HuH-7 (cell line): ENCODE results near the gene PSENEN.
"Not testable (repeated sequence)": the region's sequence is repeated elsewhere in the genome, so short reads cannot be mapped to it uniquely, and the experiment has no call there.

Source experiments
- DNase-seq: peaks from one replicate; pipeline ENCODE4 v3.0.0; 2011; ENCODE audit warnings: low spot score

Gene PSENEN

GRCh38 chr19:35788205-35788960 lies 42.9 kb downstream of the PSENEN start:
- DNase-seq, result no peak

DNA sequence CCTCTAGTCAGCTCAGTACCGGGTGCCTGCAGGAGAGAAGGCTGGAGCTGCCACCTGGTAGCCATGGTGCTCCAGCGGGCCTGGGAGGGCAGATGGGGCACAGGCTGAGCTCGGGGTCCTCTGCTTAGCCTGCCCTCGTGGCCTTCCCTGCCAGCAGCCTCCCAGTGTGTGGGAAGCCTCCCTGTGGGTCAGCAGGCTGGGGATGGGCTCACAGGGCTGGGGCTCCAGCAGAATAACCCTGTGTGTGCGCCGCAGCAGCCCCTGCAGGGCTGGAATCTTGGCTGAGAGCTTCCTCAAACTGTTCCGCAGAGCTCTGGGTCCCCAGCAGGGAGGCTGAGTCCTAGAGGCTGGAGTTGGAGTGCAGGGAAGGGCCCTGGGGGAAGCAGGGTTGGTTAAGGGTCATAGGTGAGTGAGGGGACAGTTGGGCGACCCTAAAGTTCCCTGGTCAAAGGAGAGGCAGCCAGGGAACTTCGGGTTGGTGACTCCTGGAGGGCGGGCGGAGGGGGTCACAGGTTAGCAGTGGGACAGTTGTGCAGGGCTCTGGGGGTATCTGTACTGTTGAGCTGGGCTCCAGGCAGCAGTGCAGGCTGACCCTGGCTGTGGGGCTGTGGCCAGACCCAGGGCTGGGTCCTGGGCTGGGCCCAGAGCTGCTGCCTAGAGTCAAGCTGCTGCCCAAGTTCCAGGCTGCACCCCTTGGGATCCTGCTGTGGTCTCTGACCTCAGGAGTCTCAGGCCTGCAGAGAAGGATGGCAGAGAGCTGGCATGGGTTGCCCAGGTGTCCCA lies 43.9 kb downstream of the PSENEN start:
- DNase-seq, result no peak

DNA sequence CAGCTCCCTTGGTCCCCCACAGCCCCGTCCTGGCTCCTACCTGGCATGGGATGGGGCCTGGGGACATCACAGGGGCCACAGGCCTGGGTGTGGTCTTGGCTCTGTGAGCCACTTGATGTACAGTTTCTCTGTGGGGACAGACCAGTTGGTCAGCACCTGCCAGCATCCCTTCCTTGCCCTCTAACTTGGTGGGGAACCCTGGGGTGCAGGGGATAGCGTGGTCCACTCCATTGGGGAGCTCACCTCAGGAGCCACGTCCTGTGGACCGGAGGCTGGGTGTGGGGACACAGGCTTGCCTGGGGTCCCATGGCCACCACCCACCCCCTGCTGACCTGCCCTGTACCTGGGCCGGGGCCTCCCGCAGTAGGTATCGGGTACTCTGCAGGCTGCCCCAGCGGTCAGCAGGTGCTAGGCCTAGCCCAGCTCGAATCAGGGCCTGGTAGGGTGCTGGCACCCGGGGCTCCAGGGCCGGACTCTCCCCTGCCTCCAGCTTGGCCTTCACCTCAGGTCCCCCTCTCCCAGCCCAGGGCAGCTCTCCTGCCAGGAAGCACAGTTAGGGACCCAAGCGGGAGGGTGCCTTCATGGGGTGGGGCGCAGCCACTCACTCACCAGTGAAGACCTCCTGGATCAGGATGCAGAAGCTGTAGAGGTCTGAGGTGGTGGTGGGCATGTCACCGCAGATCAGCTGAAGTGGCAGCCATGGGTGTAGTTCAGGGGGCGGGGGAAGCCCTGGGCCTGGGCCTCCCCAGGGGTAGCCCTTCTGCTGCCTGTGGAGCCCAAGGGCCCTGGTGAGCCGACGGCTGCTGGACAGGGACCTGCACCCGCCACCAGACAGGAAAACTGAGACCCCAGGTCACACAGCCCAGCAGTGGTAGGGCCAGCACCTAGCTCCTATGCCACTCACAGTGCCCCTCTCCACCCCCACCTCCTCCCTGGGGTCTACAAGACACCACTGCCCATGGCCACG lies 44.8 kb downstream of the PSENEN start:
- DNase-seq, result no peak

GRCh38 chr19:35790981-35791813 lies 45.7 kb downstream of the PSENEN start:
- DNase-seq, result peak; percentile 80

GRCh38 chr19:35791814-35792279 lies 46.4 kb downstream of the PSENEN start:
- DNase-seq, result no peak

DNA sequence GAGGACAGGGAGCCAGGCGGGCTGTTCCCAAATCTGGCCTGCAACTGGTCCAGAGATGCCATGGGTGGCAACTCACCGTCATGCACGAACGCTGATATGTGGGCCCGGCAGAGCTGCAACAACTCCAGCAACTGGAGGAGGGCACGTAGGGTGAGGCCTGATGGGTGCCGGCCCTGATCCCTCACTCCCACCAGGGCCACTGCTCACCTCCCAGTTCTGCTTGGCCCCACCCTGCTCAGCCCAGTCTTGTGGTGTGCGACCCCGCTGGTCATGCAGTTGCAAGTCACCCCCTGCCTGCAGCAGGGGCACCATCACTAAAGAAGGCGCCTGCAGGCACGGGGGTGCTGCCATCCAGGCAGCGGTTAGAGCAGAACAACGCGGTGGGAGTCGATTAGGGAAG lies 46.9 kb downstream of the PSENEN start:
- DNase-seq, result no peak

- no peak for DNase-seq
Measured at GRCh38 chr19:35792888-35793287, 47.4 kb downstream of the PSENEN start.

DNA sequence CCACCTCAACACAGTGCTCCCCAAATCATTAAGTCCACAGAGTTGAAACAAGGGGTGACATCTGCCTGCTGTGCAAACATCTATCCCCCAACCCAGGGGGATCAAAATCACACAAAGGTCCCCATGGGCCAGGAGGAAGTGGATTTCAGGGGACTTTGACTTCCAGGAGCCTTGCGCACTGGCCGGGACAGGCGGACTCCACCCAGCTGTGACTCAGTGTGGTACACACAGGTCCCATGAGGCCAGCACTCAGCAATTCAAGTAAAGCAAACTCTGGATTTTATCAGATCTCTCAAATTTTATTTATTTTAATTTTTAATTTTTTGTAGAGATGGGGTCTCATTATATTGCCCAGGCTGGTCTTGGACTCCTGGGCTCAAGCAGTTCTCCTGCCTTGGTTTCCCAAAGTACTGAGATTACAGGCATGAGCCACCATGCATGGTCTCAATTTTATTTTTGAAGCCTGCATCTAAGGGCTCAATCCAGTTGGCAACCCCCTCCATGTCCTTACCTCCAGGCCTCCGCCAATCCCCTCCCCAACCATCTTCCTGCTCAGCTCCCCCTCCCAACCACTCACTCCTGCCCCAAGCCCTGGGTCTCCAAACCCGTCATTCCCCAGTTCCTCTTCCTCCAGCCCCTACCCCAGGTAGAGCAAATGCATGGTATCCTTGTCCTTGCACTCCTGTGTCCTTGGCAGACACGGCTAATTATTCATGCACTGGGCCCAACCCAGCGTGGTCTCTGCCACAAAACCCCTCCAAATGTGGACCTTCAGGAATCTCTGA lies 48.1 kb downstream of the PSENEN start:
- DNase-seq, result no peak

GRCh38 chr19:35795564-35795963 lies 50.1 kb downstream of the PSENEN start:
- not testable (repeated sequence) for DNase-seq
